ENCODE data around the gene SLC10A4. TPM values are rescaled to one million over a fixed set of nuclear protein-coding genes. Genes with fewer than 3 reads are reported as not detected.

Gene SLC10A4
- total RNA-seq, 2 donors from 2014 or later, result 0.35 TPM; not detected in 1

GRCh38 chr4:48538358-48538757, 55.2 kb downstream of the SLC10A4 start:
- no peak for TF ChIP-seq CTCF (IDR thresholded peaks at IDR 0.05)
- Histone ChIP-seq H3K4me1 (no peaks in the 10 kb centered on the region), H3K27me3 (no peaks in the 10 kb centered on the region), H3K9me3 (no peaks in the 10 kb centered on the region), H3K9ac (ENCODE audit: low read depth in 2 of 2, low read length in 2 of 2) (no peak overlapping the region), H3K36me3 (peaks cover 22% of the 10 kb centered on the region), H3K4me3 (no peak overlapping the region), H3K27ac (no peak overlapping the region)
- intact Hi-C loops (cut with DNase I), result no loop called here
- no peak for DNase-seq

Other genes starting within 250 kb of the SLC10A4 start
- 1 to 10 TPM; 2.1 to 2.9 TPM for gene TEC, start 213.5 kb upstream of the SLC10A4 start, total RNA-seq
- gene SLAIN2, start 141.8 kb upstream of the SLC10A4 start, total RNA-seq, result 10 to 100 TPM; 70.2 to 98.5 TPM
- not detected for gene ZAR1, start 6.9 kb downstream of the SLC10A4 start, total RNA-seq

Data from colonic mucosa (tissue), 4 donors.